Calu3 (cell line): ENCODE data around the gene RTN4IP1. TPM values are rescaled to one million over a fixed set of nuclear protein-coding genes. Genes with fewer than 3 reads are reported as not detected.

Source experiments
- BruUV-seq: library from RNA; stranded (reverse); fragments of 400-500 nt; replicated peaks from 2 replicates; lab custom pipeline; 2021; lab: Mats Ljungman, UMichigan
- CTCF ChIA-PET: fragments of 300-600 bp; sonication (Branson Sonifier 250); formaldehyde crosslinking; loops from one replicate; lab custom pipeline; 2022; ENCODE audit warnings: antibody characterized with exemption; lab: Charles Lee
- DNase-seq: peaks from one replicate; pipeline ENCODE4 v3.0.0; 2022
- H3K27ac Mint-ChIP-seq: one replicate; pipeline ENCODE4 v1.8.0; 2022; ENCODE audit warnings: mixed read lengths; ENCODE audit not compliant: unreplicated experiment
- H3K27me3 Mint-ChIP-seq: one replicate; pipeline ENCODE4 v1.8.0; 2022; ENCODE audit warnings: mixed read lengths; ENCODE audit not compliant: unreplicated experiment
- H3K36me3 Mint-ChIP-seq: one replicate; pipeline ENCODE4 v1.8.0; 2022; ENCODE audit warnings: mild to moderate bottlenecking, moderate library complexity, mixed read lengths; ENCODE audit not compliant: insufficient read depth, unreplicated experiment
- H3K4me1 Mint-ChIP-seq: one replicate; pipeline ENCODE4 v1.8.0; 2022; ENCODE audit warnings: mild to moderate bottlenecking, low read depth, mixed read lengths; ENCODE audit not compliant: unreplicated experiment
- H3K4me3 Mint-ChIP-seq: one replicate; pipeline ENCODE4 v1.8.0; 2022; ENCODE audit warnings: mild to moderate bottlenecking, low read depth, moderate library complexity, mixed read lengths; ENCODE audit not compliant: unreplicated experiment
- H3K9me3 Mint-ChIP-seq: one replicate; pipeline ENCODE4 v1.8.0; 2022; ENCODE audit warnings: low read depth, mixed read lengths; ENCODE audit not compliant: unreplicated experiment
- intact Hi-C: fragments of 100-400 bp; cut with micrococcal nuclease; formaldehyde crosslinking; loops from one replicate; pipeline ENCODE4 v1.10.0; 2022; ENCODE audit not compliant: unreplicated experiment
- total RNA-seq: library from RNA; stranded (reverse); gene quantifications from 2 replicates; pipeline ENCODE4 v1.2.3, GENCODE V29; 2022
- TF ChIP-seq, protein P1 (sequence below): fragments of 200-600 bp; IDR thresholded peaks from one replicate; pipeline ENCODE4 v1.8.0; 2022; ENCODE audit warnings: antibody characterized with exemption; ENCODE audit not compliant: unreplicated experiment

Gene RTN4IP1
- total RNA-seq, 1 experiment from 2014 or later: 18.8 TPM

- H3K4me3 Mint-ChIP-seq: no peak overlapping the region
- peaks cover 24% of the 10 kb centered on the region for H3K4me1 Mint-ChIP-seq
- intact Hi-C loops: no loop called here
- H3K9me3 Mint-ChIP-seq: no peaks in the 10 kb centered on the region
- H3K27me3 Mint-ChIP-seq: no peaks in the 10 kb centered on the region
- TF ChIP-seq, protein P1, sequence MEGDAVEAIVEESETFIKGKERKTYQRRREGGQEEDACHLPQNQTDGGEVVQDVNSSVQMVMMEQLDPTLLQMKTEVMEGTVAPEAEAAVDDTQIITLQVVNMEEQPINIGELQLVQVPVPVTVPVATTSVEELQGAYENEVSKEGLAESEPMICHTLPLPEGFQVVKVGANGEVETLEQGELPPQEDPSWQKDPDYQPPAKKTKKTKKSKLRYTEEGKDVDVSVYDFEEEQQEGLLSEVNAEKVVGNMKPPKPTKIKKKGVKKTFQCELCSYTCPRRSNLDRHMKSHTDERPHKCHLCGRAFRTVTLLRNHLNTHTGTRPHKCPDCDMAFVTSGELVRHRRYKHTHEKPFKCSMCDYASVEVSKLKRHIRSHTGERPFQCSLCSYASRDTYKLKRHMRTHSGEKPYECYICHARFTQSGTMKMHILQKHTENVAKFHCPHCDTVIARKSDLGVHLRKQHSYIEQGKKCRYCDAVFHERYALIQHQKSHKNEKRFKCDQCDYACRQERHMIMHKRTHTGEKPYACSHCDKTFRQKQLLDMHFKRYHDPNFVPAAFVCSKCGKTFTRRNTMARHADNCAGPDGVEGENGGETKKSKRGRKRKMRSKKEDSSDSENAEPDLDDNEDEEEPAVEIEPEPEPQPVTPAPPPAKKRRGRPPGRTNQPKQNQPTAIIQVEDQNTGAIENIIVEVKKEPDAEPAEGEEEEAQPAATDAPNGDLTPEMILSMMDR: no peak
- BruUV-seq: no TSS peak
- no peak overlapping the region for H3K27ac Mint-ChIP-seq
- DNase-seq: no peak
- peaks cover 23% of the 10 kb centered on the region for H3K36me3 Mint-ChIP-seq
- CTCF ChIA-PET: no interaction called here
Observed at GRCh38 chr6:106536357-106536756, 92.9 kb downstream of the RTN4IP1 start.

GRCh38 chr6:106535012-106535411 is 94.3 kb downstream of the RTN4IP1 start:
- CTCF ChIA-PET: no interaction called here

GRCh38 chr6:106534564-106534982 is 94.7 kb downstream of the RTN4IP1 start:
- Mint-ChIP-seq H3K27ac (no peak overlapping the region), H3K9me3 (no peaks in the 10 kb centered on the region), H3K4me1 (peaks cover 41% of the 10 kb centered on the region), H3K4me3 (no peak overlapping the region), H3K36me3 (peaks cover 34% of the 10 kb centered on the region), H3K27me3 (no peaks in the 10 kb centered on the region)
- DNase-seq: no peak
- BruUV-seq: no TSS peak
- TF ChIP-seq, protein P1: no peak
- intact Hi-C loops: no loop called here
- CTCF ChIA-PET: interaction anchor here (0.7 kb wide), 1 partner anchor 15 kb away, joined by 3 read pairs; no protein-coding TSS in a partner anchor

More at GRCh38 chr6:106535012-106535411, 94.3 kb downstream of the RTN4IP1 start:
- TF ChIP-seq, protein P1: no peak
- no peak overlapping the region for H3K27ac Mint-ChIP-seq
- H3K27me3 Mint-ChIP-seq: no peaks in the 10 kb centered on the region
- H3K36me3 Mint-ChIP-seq: peaks cover 34% of the 10 kb centered on the region
- no peak overlapping the region for H3K4me3 Mint-ChIP-seq
- intact Hi-C loops: no loop called here
- no peak for DNase-seq
- H3K9me3 Mint-ChIP-seq: no peaks in the 10 kb centered on the region
- no TSS peak for BruUV-seq
- peaks cover 37% of the 10 kb centered on the region for H3K4me1 Mint-ChIP-seq

DNA sequence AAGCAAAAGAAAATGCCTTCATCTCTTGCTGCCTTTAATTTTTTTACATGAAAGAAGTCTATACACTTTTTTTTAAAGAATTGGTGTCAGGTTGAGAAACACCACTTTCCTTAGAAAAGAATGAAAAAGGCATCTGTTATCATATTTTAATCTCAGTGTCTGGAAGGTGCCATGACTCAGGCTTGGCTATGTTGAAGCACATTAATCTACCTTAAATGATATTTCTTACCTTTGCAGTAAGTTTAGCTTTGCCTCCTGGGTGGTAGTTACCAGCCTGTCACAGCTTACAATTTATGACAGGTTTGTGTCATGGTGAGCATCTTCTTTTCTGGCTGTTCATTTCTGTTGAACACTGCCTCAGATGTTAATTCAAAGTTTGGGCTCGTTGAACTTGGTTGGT is 95.3 kb downstream of the RTN4IP1 start:
- intact Hi-C loops: no loop called here
- Mint-ChIP-seq H3K4me3 (no peak overlapping the region), H3K27ac (no peak overlapping the region), H3K36me3 (peaks cover 34% of the 10 kb centered on the region), H3K27me3 (no peaks in the 10 kb centered on the region), H3K4me1 (peaks cover 46% of the 10 kb centered on the region), H3K9me3 (no peaks in the 10 kb centered on the region)
- CTCF ChIA-PET: interaction anchor here (0.7 kb wide), 1 partner anchor 14 kb away, joined by 3 read pairs; no protein-coding TSS in a partner anchor
- no TSS peak for BruUV-seq
- DNase-seq: no peak
- TF ChIP-seq, protein P1: no peak
